EH (cell line): ENCODE results near the gene BIN1.
"Not testable (repeated sequence)": the region's sequence is repeated elsewhere in the genome, so short reads cannot be mapped to it uniquely, and the experiment has no call there.

Source experiments
- DNase-seq: peaks from one replicate; pipeline ENCODE4 v3.0.0-alpha.2; 2015; ENCODE audit warnings: low read depth

BIN1 gene

DNA sequence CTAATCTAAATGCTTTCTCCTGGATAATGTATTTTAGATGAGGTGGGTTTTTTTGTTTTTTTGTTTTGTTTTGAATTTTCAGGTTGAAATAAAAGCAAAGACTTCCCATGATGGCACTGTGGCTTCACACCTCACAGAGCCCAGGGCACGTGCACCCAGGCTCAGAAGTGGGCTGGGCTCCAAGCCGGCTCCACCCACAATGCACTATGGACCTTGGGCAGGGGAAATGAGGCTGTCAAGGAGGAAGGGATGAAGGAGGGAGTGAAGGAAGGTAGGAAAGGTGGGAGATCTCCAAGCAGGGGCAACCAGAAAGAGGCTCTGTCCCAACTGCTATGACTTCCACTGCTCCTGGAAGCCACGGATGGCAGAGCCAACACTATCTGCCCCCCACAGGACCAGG, 60.4 kb downstream of the BIN1 start:
- no peak for DNase-seq

DNA sequence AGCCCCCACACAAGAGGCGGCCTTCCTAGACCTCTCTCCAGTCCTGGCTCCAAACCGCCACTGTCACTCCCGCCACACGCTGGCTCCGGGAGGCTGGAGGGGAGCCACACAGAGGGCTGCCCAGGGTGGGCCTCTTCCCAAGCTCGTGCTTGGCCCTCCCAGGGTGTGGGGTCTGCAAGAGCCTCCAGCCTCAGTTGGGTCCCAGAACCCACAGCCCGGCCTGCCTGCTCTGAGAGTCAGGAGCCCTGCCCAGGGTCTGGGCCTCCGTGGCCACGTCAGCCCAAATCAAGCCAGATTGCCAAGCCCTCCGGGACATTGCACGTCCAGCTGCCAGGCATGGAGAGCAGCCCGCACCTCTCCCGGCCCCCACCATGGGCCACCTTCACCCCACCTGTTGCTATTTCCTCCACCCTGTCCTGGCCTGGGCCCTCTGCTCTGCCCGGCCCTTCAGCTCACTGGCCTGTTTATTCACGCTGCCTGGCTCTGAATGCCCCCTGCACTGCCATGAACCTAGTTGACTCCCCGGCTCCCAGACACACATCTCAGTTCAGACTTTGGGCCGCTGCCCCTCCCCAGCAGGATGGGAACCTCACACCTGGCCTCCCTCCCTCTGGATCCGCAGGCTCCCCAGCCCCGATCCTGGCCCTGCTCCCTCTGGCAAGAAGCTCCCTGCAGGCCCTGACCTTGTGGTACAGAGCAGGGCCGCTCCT, 61.0 kb downstream of the BIN1 start:
- no peak for DNase-seq

DNA sequence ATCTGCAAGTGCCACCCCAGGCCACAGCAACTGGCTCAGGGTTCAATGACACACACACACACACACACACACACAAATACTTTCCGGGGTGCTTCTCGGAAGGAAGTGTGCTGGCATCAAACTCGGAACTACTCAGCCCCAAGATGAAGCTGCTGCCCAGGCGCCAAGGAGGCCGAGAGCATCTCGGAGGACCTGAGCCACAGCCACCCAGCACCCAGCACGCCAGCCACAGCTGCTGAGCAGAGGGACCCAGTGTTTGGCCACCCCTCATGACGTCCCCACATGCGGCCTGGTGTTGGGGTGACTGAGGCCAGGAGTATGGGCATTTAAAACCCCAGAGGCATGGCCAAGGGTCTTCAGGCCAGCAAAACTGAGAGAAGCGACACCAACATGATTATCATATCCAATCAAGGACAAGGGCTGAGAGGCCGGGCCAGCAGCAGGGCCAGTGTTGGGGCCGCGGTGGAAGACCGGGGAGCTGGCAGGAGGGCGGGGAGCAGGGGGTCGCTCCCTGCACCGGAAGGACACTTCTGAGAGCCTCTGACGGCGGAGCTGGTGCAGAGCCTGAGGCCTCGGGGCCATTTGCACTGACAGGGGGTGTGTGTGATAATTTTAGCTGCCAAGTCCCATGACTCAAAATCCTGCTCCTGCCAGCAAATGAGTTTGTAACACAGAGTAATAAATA, 61.8 kb downstream of the BIN1 start:
- DNase-seq: peak; percentile 14

DNA sequence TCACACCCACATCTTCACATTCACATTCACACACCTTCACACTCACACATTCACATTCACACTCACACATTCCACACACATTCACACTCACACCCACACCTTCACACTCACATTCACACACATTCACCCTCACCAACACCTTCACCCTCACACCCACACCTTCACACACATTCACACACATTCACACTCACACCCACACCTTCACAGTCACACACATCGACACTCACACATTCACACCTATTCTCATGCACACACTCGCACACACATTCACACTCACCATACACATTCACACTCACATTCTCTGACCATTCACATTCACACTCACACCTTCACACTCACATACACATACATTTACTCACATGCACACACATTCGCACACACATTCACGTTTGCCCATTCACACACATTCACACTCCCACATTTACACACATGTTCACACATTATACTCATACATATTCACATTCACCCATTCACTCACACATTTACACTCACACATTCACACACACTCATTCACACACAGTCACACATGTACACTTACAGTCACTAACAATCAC, 62.7 kb downstream of the BIN1 start:
- no peak for DNase-seq

DNA sequence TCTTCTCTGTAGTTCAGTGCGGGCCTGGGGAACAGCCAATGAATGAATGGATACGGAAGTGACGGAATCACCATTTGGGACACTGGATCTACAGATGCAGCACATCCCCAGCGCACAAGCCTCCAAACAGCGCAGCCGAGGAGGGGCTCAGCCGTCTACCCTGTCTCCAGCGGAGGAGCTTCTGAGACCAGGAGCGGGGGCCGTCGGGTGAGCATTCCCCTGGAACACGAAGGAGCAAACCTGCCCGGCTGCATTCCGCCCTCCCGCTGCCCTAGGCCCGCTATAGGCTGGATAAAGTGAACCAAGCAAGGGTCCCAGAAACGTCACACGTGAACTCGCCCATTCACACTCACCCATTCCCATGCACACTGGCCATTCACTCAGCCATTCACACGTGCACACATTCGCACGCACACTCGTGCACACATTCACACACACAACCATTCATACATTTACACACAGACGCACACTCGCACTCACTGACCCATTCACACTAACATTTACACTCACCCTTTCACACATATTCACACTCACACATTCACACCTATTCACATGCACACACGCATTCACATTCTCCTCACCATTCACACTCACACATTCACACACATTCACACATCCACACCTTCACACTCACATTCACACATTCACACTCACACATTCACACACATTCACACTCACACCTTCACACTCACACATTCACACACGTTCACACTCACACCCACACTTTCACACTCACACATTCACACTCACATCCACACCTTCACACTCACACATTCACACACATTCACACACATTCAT, 63.4 kb downstream of the BIN1 start:
- DNase-seq: no peak

DNA sequence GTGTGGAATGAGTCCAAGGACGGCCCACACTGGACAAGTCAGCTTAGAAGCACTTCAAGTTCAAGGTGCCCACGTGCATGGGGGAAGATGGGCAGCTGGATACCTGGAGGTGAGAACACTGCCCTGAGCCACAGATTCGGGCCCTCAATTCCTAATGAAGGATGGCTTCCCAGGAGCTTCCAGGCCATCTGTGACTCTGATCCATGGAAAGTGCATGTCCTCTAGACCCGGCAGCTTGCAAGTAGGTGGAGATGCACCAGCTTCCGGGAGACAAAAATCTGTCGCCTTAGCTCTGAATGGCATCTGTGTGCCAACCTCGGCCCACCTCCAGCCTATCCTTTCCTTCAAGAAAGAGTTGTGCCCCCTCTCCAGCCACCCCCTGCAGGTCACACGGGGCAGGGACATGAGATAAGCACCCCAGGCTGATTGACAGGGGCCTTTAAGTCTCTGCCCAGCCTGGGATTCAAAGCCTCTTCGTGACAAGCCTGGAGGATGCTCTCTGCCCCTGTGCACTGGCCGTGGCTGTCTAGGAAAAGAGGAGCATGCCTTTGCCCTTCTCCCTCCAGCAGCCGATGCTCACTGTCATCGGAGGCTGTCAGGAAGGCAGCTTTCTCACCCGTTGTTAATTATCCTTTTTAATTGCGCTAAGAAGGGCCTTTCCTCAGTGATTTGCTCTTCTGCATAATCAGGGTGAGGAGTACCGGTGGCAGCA, 65.5 kb downstream of the BIN1 start:
- DNase-seq: no peak

DNA sequence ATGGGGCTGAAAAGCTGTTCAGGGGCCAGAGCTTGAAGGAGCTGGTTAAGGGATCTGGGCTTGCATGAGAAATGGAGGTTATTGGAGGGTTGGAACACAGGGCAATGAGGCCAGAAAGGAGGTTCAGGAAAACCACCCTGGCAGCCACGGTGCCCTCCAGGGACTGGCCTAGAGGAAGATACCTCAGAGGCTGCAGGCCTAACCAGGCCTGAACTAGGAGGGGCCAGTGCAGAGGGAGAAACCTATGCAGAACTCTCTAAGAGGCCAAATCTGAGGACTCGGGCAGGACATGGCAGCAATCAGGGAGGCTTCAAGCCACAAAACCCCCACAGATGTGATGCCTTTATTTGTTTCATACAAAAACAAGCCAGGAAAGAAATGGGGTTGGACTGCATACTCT, 66.8 kb downstream of the BIN1 start:
- no peak for DNase-seq

DNA sequence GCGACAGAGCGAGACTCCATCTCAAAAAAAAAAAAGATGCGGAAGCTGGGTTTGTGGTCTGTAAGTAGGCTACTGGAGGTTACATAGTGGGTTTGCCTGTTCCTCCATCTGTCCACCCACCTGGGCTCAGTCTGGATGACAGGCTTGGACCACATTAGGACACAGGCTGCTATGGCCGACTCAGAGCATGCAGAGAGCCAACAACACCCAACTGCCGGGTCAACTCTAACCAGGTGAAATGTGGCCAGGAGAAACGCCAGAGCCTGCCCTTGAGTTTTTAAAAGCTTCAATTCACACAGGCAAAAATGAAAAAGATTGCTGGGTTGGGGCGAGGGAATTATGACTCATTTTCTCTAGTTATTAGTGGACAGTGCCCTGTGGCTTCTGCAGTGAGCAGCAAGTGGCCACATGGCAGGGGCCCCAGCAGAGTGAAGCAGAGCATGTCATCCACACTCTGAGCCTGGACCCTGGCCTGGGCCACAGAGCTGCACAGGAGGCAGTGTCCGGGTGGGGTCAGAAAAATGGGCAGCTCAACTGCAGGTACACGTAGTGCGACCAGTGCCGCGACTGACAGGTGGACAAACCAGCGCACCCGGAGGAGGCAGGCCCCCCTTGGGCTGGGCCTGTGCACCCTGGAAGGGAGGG, 67.4 kb downstream of the BIN1 start:
- no peak for DNase-seq

DNA sequence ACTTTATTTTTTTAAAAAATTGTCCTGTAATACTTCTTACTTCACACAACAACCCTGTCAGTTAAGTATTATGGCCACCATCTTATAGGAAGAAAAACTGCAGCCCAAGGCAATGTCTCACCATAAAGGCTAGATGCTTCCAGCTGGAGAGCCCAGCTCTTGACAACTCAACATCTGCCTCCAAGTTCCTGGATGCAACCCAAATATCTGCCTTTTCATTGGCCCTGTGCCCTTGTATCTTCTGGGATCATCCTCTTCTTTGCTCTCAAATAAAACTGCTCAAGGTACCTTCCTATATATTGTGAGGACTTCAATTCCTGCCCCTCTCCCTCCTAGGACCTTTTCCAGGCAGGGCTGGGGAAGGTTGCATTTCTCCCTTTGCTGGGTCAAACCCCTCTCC, 69.5 kb downstream of the BIN1 start:
- peak; percentile 19 for DNase-seq

DNA sequence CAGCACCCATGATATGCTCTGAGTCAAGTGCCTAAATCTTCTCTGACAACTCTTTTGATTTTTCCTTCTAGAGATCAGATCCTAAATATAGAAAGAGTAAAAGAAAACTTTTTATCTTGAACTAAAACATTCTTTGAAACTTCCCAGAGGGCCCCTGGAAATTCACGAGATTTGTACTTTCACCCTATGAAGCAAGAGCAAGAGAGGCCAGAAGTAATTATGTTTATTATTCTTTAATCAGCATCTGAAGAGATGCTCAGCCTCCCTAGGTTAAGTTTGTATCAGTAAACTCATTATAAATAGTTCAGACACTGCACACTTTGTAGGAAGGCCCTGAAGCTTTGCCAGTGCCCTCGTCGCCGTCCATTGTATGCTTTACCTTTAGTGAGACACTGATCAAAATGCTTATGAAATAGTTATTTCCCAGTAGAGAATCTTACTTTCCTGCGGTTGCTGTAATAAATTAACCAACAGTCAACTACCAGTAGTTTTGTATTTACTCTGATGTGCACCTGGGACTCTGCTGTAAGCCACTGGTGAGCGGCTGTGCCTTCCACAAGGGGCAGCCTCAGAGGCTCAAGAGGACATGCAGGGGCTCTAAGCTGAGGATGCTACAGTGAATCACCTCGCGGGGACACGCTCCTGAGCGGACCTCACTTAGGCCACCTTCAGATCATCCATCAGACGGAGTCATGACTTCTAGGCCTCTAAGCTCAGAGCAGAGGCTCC, 71.9 kb downstream of the BIN1 start:
- DNase-seq: no peak

DNA sequence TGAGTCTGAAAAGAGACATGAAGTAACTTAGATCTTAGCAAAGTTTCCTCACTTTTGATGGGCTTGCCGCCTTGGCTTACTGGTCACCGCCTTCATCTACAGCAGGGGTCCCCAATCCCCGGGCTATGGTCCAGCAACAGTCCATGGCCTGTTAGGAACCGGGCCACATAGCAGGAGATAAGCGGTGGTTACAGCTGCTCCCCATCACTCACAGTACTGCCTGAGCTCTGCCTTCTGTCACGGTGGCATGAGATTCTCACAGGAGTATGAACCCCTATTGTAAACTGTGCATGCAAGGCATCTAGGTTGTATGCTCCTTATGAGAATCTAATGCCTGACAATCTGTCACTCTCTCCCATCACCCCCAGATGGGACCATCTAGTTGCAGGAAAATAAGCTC, 72.9 kb downstream of the BIN1 start:
- DNase-seq: no peak

DNA sequence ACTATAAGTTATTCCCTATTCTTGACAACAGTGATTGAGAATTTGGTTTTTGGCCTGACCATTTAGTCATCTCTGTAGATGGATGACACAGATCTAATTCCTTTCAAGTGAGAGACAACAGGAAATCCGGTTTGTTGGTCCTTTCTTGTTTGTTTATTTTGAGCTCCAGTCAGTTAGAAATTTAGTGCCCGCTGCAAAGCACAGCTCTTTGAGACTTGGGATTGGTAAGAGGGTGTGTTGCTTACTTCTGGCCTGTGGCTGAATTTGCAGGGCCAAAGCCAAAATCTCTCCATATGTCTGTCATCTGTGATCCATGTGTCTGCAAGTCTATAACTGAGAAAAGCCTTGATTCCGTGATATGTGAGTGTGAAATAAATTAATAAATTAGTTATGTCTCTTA, 74.3 kb downstream of the BIN1 start:
- DNase-seq: peak; percentile 60

DNA sequence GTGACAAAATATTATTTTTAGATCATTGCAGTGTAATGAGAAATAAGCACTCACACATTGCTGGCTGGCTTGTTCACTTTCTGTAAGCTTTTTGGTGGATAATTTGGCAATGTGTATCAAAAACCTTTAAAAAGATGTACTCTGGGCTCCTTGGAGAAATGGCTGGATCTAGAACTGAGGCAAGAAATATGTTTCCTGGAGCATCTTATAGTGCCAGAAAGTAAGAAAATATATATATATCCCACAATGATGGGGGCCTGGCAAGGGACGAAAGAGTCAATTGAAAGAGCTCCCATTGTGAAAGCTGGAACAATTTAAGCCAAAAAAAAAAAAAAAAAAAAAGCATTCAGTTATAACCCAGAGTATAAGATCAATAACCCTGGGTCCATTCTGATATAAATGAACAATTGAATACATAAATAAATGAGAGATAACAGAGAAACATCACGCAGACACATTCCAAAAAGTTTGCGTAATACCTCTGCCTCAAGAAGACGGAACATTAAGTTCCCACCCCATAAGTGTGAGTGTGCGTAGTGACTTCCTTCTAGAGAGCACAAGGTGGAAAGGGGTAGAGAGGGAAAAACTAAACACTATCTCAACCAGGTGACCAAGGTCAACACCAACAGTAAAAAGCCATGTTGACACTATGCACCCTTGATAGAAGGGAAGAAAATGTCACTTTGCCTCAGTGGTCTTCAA, 77.5 kb downstream of the BIN1 start:
- no peak for DNase-seq

DNA sequence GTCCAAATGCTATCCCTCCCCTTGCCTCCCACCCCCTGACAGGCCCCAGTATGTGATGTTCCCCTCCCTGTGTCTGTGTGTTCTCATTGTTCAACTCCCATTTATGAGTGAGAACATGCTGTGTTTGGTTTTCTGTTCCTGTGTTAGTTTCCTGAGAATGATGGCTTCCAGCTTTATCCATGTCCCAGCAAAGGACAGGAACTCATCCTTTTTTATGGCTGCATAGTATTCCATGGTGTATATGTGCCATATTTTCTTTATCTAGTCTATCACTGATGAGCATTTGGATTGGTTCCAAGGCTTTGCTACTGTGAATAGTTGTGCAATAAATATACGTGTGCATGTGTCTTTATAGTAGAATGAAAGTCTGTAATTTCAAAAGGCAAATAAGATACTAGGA, 78.2 kb downstream of the BIN1 start:
- DNase-seq: not testable (repeated sequence)

DNA sequence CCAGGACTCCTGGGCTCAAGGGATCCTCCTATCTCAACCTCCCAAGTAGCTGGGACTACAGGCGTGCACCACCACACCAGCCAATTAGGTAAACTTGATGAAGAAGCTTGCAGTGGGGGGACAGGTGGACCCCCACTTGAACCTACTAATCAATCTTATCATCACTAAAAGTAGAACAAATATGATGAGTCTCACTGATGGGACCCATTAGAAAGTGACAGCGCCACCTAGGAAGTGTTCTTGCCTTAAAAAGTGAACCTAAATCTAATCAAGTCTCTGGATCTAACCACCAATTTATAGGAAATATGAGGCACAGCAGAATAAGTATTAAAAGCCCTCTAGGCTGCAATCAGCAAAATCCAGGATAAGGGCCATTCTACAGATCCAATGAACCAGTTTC, 79.2 kb downstream of the BIN1 start:
- no peak for DNase-seq

DNA sequence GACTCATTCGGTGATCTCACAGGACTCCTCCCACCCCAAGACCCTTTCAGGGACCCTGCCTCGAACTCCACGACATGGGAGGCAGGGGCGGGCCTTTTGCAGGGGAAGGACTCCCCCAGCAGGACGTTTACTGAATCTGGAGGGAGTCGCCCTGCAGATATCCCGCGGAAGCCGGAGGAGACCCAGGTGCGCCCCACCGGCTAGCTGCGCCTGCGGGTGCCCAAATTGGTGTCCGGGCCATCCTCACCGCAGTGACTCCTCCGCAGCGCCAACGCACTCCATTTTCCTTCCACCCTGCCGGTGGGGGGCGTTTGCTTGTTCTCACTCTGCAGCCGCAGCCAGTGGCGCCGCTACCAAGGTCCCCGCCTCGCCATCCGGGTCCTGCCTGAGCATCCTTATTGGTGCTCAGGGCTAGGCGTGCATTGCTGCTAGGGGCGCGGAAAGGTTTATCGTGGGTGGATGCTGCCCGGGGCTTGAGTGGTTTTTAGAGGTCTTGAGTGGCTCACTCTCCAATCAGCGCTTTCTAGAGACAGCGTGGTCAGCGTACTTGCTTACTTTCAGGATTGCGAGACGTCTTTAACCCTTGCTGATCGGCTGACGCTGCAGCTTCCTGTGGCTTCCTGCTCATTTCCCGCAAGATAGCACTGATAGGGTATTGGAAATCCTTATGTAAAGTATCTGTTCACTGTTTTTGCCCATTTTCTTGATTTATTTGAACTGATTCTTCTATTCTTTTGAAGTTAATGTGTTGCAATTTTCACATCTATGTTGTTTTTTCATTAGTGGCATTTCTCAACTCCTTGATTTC, 81.4 kb downstream of the BIN1 start:
- peak; percentile 87 for DNase-seq

DNA sequence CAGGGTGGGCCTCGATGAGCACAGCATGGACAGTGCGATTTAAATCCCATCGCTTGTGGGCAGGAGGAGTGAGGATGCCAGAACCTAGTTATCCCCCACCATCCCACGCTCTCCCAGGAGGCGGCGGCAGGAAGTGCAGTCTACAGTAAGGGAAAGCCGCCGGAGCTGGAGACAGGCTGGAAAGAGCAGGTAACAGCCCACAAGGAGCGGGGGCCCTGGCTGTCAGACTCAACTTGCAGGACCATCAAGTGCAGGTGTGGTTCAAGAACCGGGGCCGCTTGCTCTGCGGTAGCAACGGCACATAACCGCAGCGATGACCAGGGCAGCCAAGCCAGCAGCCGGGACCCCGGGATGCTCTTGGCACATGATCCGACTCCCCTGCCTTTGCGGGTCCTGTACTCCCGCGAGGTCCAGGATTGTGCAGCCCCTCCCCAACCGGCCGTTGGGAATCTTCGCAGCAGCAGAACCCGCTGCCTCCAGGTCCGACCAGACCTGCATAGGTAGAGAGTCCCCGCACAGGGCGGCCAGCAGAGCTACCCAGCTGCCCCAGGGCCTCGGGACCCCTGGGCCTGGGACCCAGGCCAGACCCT, 82.1 kb downstream of the BIN1 start:
- peak; percentile 49 for DNase-seq

DNA sequence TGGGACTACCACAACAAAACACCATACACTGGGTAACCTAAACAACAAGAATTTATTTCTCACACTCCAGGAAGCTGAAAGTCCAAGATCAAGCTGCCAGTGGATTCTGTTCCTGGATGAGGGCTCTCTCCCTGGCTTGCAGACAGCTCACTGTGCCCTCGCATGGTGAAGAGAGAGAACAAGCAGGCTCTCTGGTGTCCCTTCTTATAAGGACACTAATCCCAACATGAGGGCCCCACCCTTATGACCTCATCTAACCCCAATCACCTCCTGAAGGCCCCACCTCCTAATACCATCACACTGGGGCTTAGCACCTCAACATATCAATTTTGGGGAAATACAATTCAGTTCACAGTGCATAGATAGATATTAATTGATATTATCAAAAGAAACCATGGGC, 83.5 kb downstream of the BIN1 start:
- no peak for DNase-seq

DNA sequence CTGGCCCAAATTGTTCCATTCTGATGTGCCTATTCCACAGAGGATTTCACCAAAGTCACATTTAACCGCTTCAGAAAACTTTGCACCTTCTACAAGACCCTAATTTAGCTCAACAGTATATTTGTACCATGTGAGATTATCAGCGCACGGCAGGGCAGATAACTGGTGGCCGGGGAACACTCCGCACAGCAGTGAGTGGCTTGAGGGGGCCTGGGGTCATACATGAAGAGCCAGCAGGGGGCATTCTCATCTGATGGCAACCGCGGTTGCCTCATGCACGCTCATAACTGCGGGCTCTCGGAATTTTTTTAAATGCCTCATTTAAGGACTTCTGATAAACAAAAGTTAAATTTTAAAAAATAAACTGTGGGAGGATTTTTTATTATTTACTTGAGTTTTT, 84.1 kb downstream of the BIN1 start:
- DNase-seq: no peak
